Activated CD4-positive, alpha-beta T cell treated with anti-CD3 and anti-CD28 coated beads, Interleukin-2, amount 10 ng/mL, durations not matched to agents 7 days and 5 days (primary cell): ENCODE results near the gene TCP1. TPM values are rescaled to one million over a fixed set of nuclear protein-coding genes. Genes with fewer than 3 reads are reported as not detected.

Source experiments
- CTCF ChIA-PET: fragments of 350-600 bp; sonication (Branson Sonifier 250); formaldehyde crosslinking; loops from one replicate; lab custom pipeline; 2021; ENCODE audit warnings: antibody characterized with exemption; lab: Charles Lee
- POLR2A ChIA-PET: fragments of 350-600 bp; sonication (Branson Sonifier 250); formaldehyde crosslinking; loops from one replicate; lab custom pipeline; 2021; ENCODE audit warnings: antibody characterized with exemption; lab: Charles Lee
- DNase-seq: peaks from one replicate; pipeline ENCODE4 v3.0.0-alpha.2; 2020
- H3K27ac Mint-ChIP-seq: one replicate; pipeline ENCODE4 v1.8.0; 2021; ENCODE audit warnings: mild to moderate bottlenecking, moderate library complexity, mixed read lengths
- H3K27me3 Mint-ChIP-seq: one replicate; pipeline ENCODE4 v1.8.0; 2021; ENCODE audit warnings: mixed read lengths
- H3K36me3 Mint-ChIP-seq: one replicate; pipeline ENCODE4 v1.8.0; 2021; ENCODE audit warnings: low read depth, mixed read lengths
- H3K4me1 Mint-ChIP-seq: one replicate; pipeline ENCODE4 v1.8.0; 2021; ENCODE audit warnings: mixed read lengths
- H3K4me3 Mint-ChIP-seq: one replicate; pipeline ENCODE4 v1.8.0; 2021; ENCODE audit warnings: mild to moderate bottlenecking, moderate library complexity, mixed read lengths
- H3K9me3 Mint-ChIP-seq: one replicate; pipeline ENCODE4 v1.8.0; 2021; ENCODE audit warnings: mixed read lengths
- total RNA-seq, 2 experiments: library from RNA; stranded (reverse); gene quantifications; one replicate each; pipeline ENCODE4 v1.2.3, GENCODE V29; 2021

Gene TCP1
- total RNA-seq: 100 to 1,000 TPM; 192 to 209 TPM

DNA sequence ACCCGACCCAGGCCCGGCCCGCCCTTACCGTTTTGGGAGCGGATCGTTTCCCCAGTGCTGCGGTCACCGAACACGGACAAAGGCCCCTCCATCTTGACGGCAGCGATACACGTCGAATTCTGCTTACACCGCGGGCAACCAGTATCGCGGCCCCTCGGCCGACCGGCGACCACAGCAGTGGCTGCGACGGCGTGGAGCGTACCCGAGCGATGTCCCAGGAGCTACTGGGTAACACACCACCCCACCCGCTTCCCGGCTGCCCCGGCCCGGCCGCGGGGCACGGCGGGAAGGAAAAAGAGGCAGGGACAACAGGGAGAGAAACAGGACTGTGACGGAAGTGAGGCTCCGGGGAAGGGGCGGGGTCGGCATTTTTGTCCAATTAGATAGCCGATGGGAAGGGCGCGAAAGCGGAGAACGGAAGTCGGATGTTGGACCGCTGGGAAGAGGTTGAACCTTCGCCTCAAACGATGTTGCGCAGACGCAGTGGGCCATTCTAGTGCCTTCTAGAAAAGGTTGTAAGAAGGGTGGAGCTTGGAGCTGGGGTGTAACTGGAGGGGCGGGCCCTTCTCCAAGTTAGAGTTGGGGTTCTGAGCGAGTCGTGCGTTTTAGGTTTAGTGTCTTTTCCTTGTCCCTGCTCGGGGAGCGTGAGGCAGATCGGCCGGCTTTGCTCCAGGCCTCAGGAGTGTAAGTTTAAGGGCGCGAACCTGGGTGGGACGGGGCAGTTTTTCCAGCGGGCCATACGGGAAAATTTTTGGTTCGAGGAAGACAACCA, at the start of gene TCP1:
Gene TCP1 (minus strand): TSS at position 226 of the 772 bp plus-strand sequence. CDS start 134 bp downstream, at position 92.
- DNase-seq: peak; percentile 100
- CTCF ChIA-PET: interaction anchor here (0.7 to 1.9 kb wide), 10 partner anchors 7 to 98 kb away, joined by 3 to 5 read pairs (median 4); no protein-coding TSS in a partner anchor
- Mint-ChIP-seq H3K36me3 (peaks cover 71% of the 10 kb centered on the region), H3K27me3 (no peaks in the 10 kb centered on the region), H3K9me3 (no peaks in the 10 kb centered on the region), H3K4me3 (peak within 1 kb of the TSS; percentile 100), H3K27ac (peak within 1 kb of the TSS; percentile 99), H3K4me1 (peaks cover 57% of the 10 kb centered on the region)
- POLR2A ChIA-PET: interaction anchor here (0.6 to 1.7 kb wide), 7 partner anchors 28 to 682 kb away, joined by 3 to 6 read pairs (median 4); partner anchors contain the start of genes ACAT2, SOD2 and WTAP

DNA sequence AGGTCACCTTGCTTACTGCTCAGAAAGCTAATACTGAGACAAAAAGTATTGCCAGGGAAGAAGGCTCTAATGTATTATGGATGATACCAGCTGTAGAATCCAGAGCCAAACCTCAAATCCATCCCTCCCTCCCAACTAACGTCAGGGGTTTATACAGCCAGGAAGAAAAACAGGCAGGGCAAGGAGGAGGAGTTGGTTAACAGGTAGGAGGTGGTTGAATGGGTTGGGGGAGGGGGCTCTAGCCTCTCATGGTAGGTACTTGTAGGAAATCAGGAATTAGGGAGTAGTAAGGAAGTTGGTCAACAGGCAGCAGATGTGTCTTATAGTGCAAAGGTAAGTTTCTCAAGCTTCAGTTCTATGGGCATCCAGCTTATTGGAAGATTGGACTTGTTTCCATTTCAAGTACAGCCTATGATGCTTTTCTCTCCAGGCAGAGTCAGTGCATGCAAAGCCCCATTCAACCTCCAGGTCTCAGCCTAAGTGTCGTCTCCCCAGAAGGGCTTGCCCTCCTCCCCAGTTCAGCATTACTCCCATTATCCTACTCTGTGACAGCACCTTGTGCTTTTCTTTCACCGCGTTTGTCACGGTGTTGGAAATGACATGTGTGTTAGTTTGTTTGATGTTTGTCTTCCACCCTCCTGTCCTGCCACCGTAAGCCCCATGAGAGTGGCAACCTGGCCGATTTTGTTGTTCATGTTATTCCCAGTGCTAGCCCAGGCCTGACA, 48.8 kb upstream of the TCP1 start:
- H3K36me3 Mint-ChIP-seq: no peaks in the 10 kb centered on the region
- POLR2A ChIA-PET: no interaction called here
- peaks cover 13% of the 10 kb centered on the region for H3K4me1 Mint-ChIP-seq
- H3K4me3 Mint-ChIP-seq: no peak overlapping the region
- no peak overlapping the region for H3K27ac Mint-ChIP-seq
- CTCF ChIA-PET: no interaction called here
- H3K9me3 Mint-ChIP-seq: no peaks in the 10 kb centered on the region
- peaks cover 1% of the 10 kb centered on the region for H3K27me3 Mint-ChIP-seq
- DNase-seq: no peak

DNA sequence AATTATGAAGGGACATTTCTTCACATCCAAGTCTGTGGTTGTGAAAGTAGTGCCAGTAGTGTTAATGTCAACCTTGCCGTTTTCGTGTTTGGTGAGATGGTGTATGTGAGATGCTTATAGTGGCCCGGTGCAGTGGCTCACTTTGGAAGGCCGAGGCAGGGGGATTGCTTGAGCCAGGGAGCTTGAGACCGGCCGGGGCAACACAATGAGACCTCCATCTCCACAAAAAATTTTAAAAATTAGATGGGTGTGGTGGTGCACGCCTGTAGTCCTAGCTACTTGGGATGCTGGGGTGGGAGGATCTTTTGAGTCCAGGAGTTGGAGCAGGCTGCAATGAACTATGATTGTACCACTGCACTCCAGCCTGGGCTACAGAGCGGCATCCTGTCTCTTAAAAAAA, 48.1 kb upstream of the TCP1 start:
- Mint-ChIP-seq H3K36me3 (no peaks in the 10 kb centered on the region), H3K4me3 (no peak overlapping the region), H3K4me1 (peaks cover 16% of the 10 kb centered on the region), H3K27me3 (peaks cover 1% of the 10 kb centered on the region), H3K27ac (no peak overlapping the region), H3K9me3 (no peaks in the 10 kb centered on the region)
- DNase-seq: no peak
- CTCF ChIA-PET: no interaction called here
- POLR2A ChIA-PET: no interaction called here

- ChIA-PET POLR2A (no interaction called here), CTCF (interaction anchor here (1.2 kb wide), 1 partner anchor 12 kb away, joined by 3 read pairs; no protein-coding TSS in a partner anchor)
- DNase-seq: no peak
- peaks cover 16% of the 10 kb centered on the region for H3K4me1 Mint-ChIP-seq
- H3K27ac Mint-ChIP-seq: no peak overlapping the region
- no peaks in the 10 kb centered on the region for H3K9me3 Mint-ChIP-seq
- no peaks in the 10 kb centered on the region for H3K36me3 Mint-ChIP-seq
- peaks cover 1% of the 10 kb centered on the region for H3K27me3 Mint-ChIP-seq
- no peak overlapping the region for H3K4me3 Mint-ChIP-seq
These were observed 47.5 kb upstream of the TCP1 start for GRCh38 chr6:159836718-159837490.

GRCh38 chr6:159833997-159834603, 44.7 kb upstream of the TCP1 start:
- ChIA-PET POLR2A (no interaction called here), CTCF (interaction anchor here (0.9 kb wide), 1 partner anchor 141 kb away, joined by 3 read pairs; the partner anchor contains the start of gene SOD2)
- H3K4me1 Mint-ChIP-seq: peaks cover 23% of the 10 kb centered on the region

DNA sequence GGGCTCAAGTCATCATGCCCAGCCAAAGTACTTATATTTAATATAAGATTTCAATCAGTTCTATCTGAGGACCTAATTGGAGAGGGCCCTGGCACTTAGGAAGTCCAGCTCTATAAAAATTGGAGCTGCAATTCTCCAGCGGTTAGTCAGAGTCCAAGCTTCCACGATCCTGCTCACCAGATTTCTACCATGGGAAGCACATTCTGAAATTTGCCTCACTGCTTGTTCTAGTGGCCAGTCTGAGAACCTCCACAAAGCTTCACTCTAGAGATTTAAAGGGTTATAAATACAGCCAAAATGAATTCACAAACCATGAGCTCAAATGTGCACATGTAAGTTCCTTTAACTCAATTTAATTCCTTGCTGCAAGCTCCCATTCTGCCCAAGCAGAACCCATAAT, 44.2 kb upstream of the TCP1 start:
- POLR2A ChIA-PET: no interaction called here
- Mint-ChIP-seq H3K9me3 (no peaks in the 10 kb centered on the region), H3K27me3 (no peaks in the 10 kb centered on the region), H3K27ac (no peak overlapping the region), H3K36me3 (no peaks in the 10 kb centered on the region), H3K4me1 (peaks cover 23% of the 10 kb centered on the region), H3K4me3 (no peak overlapping the region)
- DNase-seq: no peak
- CTCF ChIA-PET: interaction anchor here (0.9 kb wide), 1 partner anchor 141 kb away, joined by 3 read pairs; the partner anchor contains the start of gene SOD2

More at GRCh38 chr6:159833997-159834603, 44.7 kb upstream of the TCP1 start:
- H3K27ac Mint-ChIP-seq: no peak overlapping the region
- no peaks in the 10 kb centered on the region for H3K9me3 Mint-ChIP-seq
- no peaks in the 10 kb centered on the region for H3K36me3 Mint-ChIP-seq
- no peak overlapping the region for H3K4me3 Mint-ChIP-seq
- no peaks in the 10 kb centered on the region for H3K27me3 Mint-ChIP-seq
- no peak for DNase-seq

DNA sequence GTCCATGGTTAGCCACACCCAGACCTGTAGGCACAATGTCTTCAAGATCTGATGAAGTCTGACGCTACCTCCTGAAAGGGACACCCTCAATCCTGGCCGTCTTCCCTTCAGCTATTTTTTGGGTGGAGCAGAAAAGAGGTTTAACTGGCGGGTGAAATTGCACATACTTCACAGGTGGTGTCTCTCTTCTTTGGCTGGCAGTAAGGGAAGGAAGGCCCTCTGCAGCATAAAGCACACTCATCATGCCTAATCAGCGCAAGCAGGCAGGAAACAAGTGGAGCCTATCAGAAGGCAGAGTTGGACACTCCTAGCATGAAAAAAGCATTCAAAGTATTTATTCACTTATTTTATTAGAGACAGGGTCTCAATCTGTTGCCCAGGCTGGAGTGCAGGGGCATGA, 43.5 kb upstream of the TCP1 start:
- H3K27me3 Mint-ChIP-seq: peaks cover under 1% of the 10 kb centered on the region
- H3K4me1 Mint-ChIP-seq: peaks cover 23% of the 10 kb centered on the region
- no peak overlapping the region for H3K4me3 Mint-ChIP-seq
- ChIA-PET POLR2A (no interaction called here), CTCF (no interaction called here)
- no peaks in the 10 kb centered on the region for H3K9me3 Mint-ChIP-seq
- no peak overlapping the region for H3K27ac Mint-ChIP-seq
- DNase-seq: no peak
- H3K36me3 Mint-ChIP-seq: no peaks in the 10 kb centered on the region

DNA sequence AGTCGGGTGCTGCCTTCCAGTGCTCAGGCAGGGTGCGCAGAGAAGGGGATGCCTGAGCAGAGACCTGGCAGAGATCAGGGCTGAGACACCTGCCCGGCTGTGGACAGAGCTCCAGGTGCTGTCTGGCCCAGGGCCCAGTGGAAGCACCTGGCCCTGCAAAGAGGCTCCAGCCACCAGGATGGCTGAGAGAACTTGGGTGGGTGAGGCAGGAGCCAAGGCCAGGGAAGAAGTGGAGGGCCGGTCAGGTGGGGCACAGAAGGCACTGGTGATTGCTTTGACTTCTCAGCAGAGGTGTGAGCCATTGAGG, 41.9 kb upstream of the TCP1 start:
- Mint-ChIP-seq H3K36me3 (no peaks in the 10 kb centered on the region), H3K27ac (no peak overlapping the region), H3K4me3 (no peak overlapping the region), H3K4me1 (peaks cover 23% of the 10 kb centered on the region), H3K9me3 (no peaks in the 10 kb centered on the region), H3K27me3 (peaks cover 2% of the 10 kb centered on the region)
- ChIA-PET CTCF (no interaction called here), POLR2A (no interaction called here)
- DNase-seq: no peak

GRCh38 chr6:159830501-159831372, 41.3 kb upstream of the TCP1 start:
- no peak overlapping the region for H3K27ac Mint-ChIP-seq
- peaks cover 2% of the 10 kb centered on the region for H3K27me3 Mint-ChIP-seq
- DNase-seq: no peak
- H3K4me3 Mint-ChIP-seq: no peak overlapping the region
- H3K9me3 Mint-ChIP-seq: no peaks in the 10 kb centered on the region
- no peaks in the 10 kb centered on the region for H3K36me3 Mint-ChIP-seq
- ChIA-PET CTCF (no interaction called here), POLR2A (no interaction called here)
- H3K4me1 Mint-ChIP-seq: peaks cover 23% of the 10 kb centered on the region

DNA sequence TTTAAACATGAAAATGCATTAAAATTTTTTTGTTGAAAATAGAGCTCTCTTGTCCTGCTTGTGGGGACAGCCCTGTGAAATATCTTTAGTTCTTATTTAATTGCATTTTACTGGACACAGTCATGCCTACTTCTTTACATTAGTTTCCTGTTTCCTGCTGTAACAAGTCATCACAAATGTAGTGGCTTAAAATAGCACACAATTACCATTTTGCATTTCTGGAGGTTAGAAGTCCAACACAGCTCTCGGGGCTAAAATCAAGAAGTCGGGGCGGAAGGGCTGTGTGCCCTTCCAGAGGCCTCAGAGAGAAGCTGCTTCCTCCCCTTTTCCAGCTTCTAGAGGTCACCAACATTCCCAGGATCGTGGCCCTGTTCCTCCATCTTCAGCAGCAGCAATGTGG, 40.1 kb upstream of the TCP1 start:
- peaks cover 2% of the 10 kb centered on the region for H3K27me3 Mint-ChIP-seq
- peak overlapping the region; percentile 39 for H3K27ac Mint-ChIP-seq
- CTCF ChIA-PET: interaction anchor here (0.8 to 1.1 kb wide), 2 partner anchors 17 to 20 kb away, joined by 3 to 4 read pairs; no protein-coding TSS in a partner anchor
- DNase-seq: no peak
- H3K4me3 Mint-ChIP-seq: no peak overlapping the region
- no peaks in the 10 kb centered on the region for H3K36me3 Mint-ChIP-seq
- no peaks in the 10 kb centered on the region for H3K9me3 Mint-ChIP-seq
- POLR2A ChIA-PET: no interaction called here
- peaks cover 18% of the 10 kb centered on the region for H3K4me1 Mint-ChIP-seq

- Mint-ChIP-seq H3K4me1 (peaks cover 10% of the 10 kb centered on the region), H3K9me3 (no peaks in the 10 kb centered on the region), H3K4me3 (no peak overlapping the region), H3K27me3 (peaks cover 2% of the 10 kb centered on the region), H3K36me3 (no peaks in the 10 kb centered on the region), H3K27ac (no peak overlapping the region)
- POLR2A ChIA-PET: no interaction called here
- CTCF ChIA-PET: interaction anchor here (0.8 kb wide), 1 partner anchor 8 kb away, joined by 3 read pairs; no protein-coding TSS in a partner anchor
- no peak for DNase-seq
These were observed 38.7 kb upstream of the TCP1 start for GRCh38 chr6:159828074-159828473.
